CD14-positive monocyte (primary cell): ENCODE measurements around the gene NOTCH4. TPM values are rescaled to one million over a fixed set of nuclear protein-coding genes. Genes with fewer than 3 reads are reported as not detected.

Source experiments
- DNase-seq, 3 donors: peaks; one replicate each; pipeline ENCODE4 v3.0.0-alpha.2; 2011 to 2022
- H2AFZ ChIP-seq: 2 replicates; pipeline ENCODE4 v1.6.0; 2012; ENCODE audit warnings: mild to moderate bottlenecking, low read depth, low read length, inconsistent platforms; ENCODE audit not compliant: insufficient read depth, poor library complexity, severe bottlenecking
- H3K27ac ChIP-seq, 2 donors: 1 replicate in 1 of 2; 2 replicates in 1 of 2; pipeline ENCODE4 v1.5.1; 2012 to 2013; ENCODE audit warnings: low read length in 2 of 2, control low read depth in 1 of 2, inconsistent platforms in 1 of 2, low read depth in 1 of 2, mild to moderate bottlenecking in 1 of 2
- H3K27me3 ChIP-seq, 2 donors: one replicate each; pipeline versions ENCODE4 v1.6.0 to v1.6.1; 2011 to 2013; ENCODE audit warnings: low read length in 2 of 2; ENCODE audit not compliant: control insufficient read depth in 2 of 2, insufficient read depth in 2 of 2
- H3K36me3 ChIP-seq, 2 donors: replicated peaks in 1 of 2; 1 replicate in 1 of 2; 2 replicates in 1 of 2; pipeline versions ENCODE4 v1.5.1 to v1.6.1; 2012 to 2013; ENCODE audit warnings: low read length in 2 of 2, control low read depth in 1 of 2, inconsistent platforms in 1 of 2, mild to moderate bottlenecking in 1 of 2; ENCODE audit not compliant: insufficient read depth in 2 of 2, control insufficient read depth in 1 of 2
- H3K4me1 ChIP-seq, 2 donors: 1 replicate in 1 of 2; 2 replicates in 1 of 2; pipeline versions ENCODE4 v1.5.1 to v1.6.1; 2012 to 2013; ENCODE audit warnings: low read length in 2 of 2, control low read depth in 1 of 2, inconsistent platforms in 1 of 2, mild to moderate bottlenecking in 1 of 2, moderate library complexity in 1 of 2; ENCODE audit not compliant: insufficient read depth in 2 of 2, control insufficient read depth in 1 of 2
- H3K4me2 ChIP-seq: replicated peaks from 2 replicates; pipeline ENCODE3; 2012; ENCODE audit warnings: low read length, moderate library complexity, mild to moderate bottlenecking; ENCODE audit not compliant: poor library complexity, severe bottlenecking; ENCODE audit errors: extremely low read depth
- H3K4me3 ChIP-seq, 3 experiments: fragments of 200-600 bp in 1 of 3; sonication (generic) in 1 of 3; replicated peaks in 1 of 3; 1 replicate in 2 of 3; 2 replicates in 1 of 3; pipeline ENCODE4 v1.5.1; 2011 to 2013; ENCODE audit warnings: low read length in 3 of 3, mild to moderate bottlenecking in 3 of 3, control low read depth in 2 of 3, low read depth in 2 of 3, inconsistent platforms in 1 of 3, moderate library complexity in 1 of 3
- H3K79me2 ChIP-seq: 2 replicates; pipeline ENCODE4 v1.6.0; 2012; ENCODE audit warnings: mild to moderate bottlenecking, control low read depth, inconsistent platforms, low read length, moderate library complexity; ENCODE audit not compliant: insufficient read depth
- H3K9ac ChIP-seq: 2 replicates; pipeline ENCODE4 v1.6.0; 2017; ENCODE audit warnings: low read length, mild to moderate bottlenecking; ENCODE audit not compliant: insufficient read depth, poor library complexity, severe bottlenecking
- H3K9me3 ChIP-seq, 2 donors: replicated peaks in 1 of 2; 1 replicate in 1 of 2; 2 replicates in 1 of 2; pipeline versions ENCODE4 v1.5.1 to v1.6.1; 2012 to 2013; ENCODE audit warnings: low read length in 2 of 2, control low read depth in 1 of 2; ENCODE audit not compliant: control insufficient read depth in 1 of 2, insufficient read depth in 1 of 2
- H4K20me1 ChIP-seq: 2 replicates; pipeline ENCODE4 v1.6.0; 2012; ENCODE audit warnings: mild to moderate bottlenecking, low read length, control low read depth, moderate library complexity; ENCODE audit not compliant: insufficient read depth
- H3K27ac Mint-ChIP-seq, 7 donors: one replicate each; pipeline ENCODE4 v1.8.0; 2020; ENCODE audit warnings: mild to moderate bottlenecking in 7 of 7, mixed read lengths in 7 of 7, moderate library complexity in 6 of 7, inconsistent platforms in 2 of 7
- H3K27me3 Mint-ChIP-seq, 3 donors: one replicate each; pipeline ENCODE4 v1.8.0; 2021 to 2022; ENCODE audit warnings: low read depth in 3 of 3, mild to moderate bottlenecking in 3 of 3, mixed read lengths in 3 of 3, moderate library complexity in 3 of 3, inconsistent platforms in 1 of 3
- H3K36me3 Mint-ChIP-seq, 2 donors: one replicate each; pipeline ENCODE4 v1.8.0; 2020; ENCODE audit warnings: mixed read lengths in 2 of 2, inconsistent platforms in 1 of 2, mild to moderate bottlenecking in 1 of 2
- H3K4me1 Mint-ChIP-seq: one replicate; pipeline ENCODE4 v1.8.0; 2020; ENCODE audit warnings: mild to moderate bottlenecking, mixed read lengths
- H3K4me3 Mint-ChIP-seq, 2 donors: one replicate each; pipeline ENCODE4 v1.8.0; 2020; ENCODE audit warnings: mild to moderate bottlenecking in 2 of 2, mixed read lengths in 2 of 2, moderate library complexity in 1 of 2
- H3K9me3 Mint-ChIP-seq, 7 donors: one replicate each; pipeline ENCODE4 v1.8.0; 2020 to 2022; ENCODE audit warnings: mixed read lengths in 7 of 7, mild to moderate bottlenecking in 6 of 7, moderate library complexity in 6 of 7, inconsistent platforms in 2 of 7
- CTCF ChIP-seq: fragments of 200-600 bp; IDR thresholded peaks from one replicate; pipeline ENCODE4 v1.8.0; 2022; ENCODE audit warnings: antibody characterized with exemption, mild to moderate bottlenecking
- WGBS: methylation state at CpG from one replicate; pipeline ENCODE4 v1.1.5; 2013; ENCODE audit warnings: missing lambda C conversion rate; ENCODE audit not compliant: insufficient coverage; 5-methylcytosine and 5-hydroxymethylcytosine counted together
- intact Hi-C, 2 donors: fragments of 100-400 bp; cut with micrococcal nuclease; formaldehyde crosslinking; loops; one replicate each; pipeline versions ENCODE4 v1.15.0 to v1.15.1; 2023
- polyA plus RNA-seq, 3 donors: library from polyadenylated mRNA; depleted of rRNA in 1 of 3; unstranded in 2 of 3; stranded (reverse) in 1 of 3; fragments of 300-500 nt in 2 of 3; fragments of >200 nt in 1 of 3; fragmentation: Illumina TruSeq in 2 of 3; gene quantifications; 1 replicate in 2 of 3; 2 replicates in 1 of 3; pipeline ENCODE4 v1.2.3, GENCODE V29; 2012 to 2021

The NOTCH4 gene
- polyA plus RNA-seq, 3 donors: 5.2 to 8.1 (median 6.1) TPM

- Histone ChIP-seq H3K4me2 (no peak overlapping the region), H3K27me3 (no peaks in the 10 kb centered on the region), H2AFZ (no peak overlapping the region), H3K36me3 (peaks cover 27 to 32% of the 10 kb centered on the region in 2 donors), H3K9me3 (no peaks in the 10 kb centered on the region), H3K27ac (no peak overlapping the region), H3K4me3 (no peak overlapping the region), H4K20me1 (no peaks in the 10 kb centered on the region), H3K79me2 (no peaks in the 10 kb centered on the region), H3K9ac (no peak overlapping the region), H3K4me1 (no peaks in the 10 kb centered on the region)
- H3K4me3 Mint-ChIP-seq: no peak overlapping the region
- no peak for DNase-seq
- peaks cover 0 to 3% (median 1%) of the 10 kb centered on the region in 3 donors for H3K27me3 Mint-ChIP-seq
- peaks cover 32 to 38% of the 10 kb centered on the region in 2 donors for H3K36me3 Mint-ChIP-seq
- intact Hi-C loops: no loop called here
- H3K27ac Mint-ChIP-seq: peak overlapping the region in 2 of 7 donors; percentile 16 to 42
- whole genome bisulfite sequencing: 97% methylated on average over 24 of the region's 32 CpGs
- H3K4me1 Mint-ChIP-seq: no peaks in the 10 kb centered on the region
- H3K9me3 Mint-ChIP-seq: no peaks in the 10 kb centered on the region
- no peak for TF ChIP-seq CTCF
Measured at GRCh38 chr6:32167154-32167760, 56.6 kb downstream of the NOTCH4 start.

- no peak overlapping the region for H3K4me3 ChIP-seq
- Mint-ChIP-seq H3K36me3 (peaks cover 32 to 38% of the 10 kb centered on the region in 2 donors), H3K9me3 (no peaks in the 10 kb centered on the region), H3K4me1 (no peaks in the 10 kb centered on the region), H3K4me3 (no peak overlapping the region), H3K27ac (peak overlapping the region in 1 of 7 donors; percentile 63), H3K27me3 (peaks cover 0 to 4% (median 1%) of the 10 kb centered on the region in 3 donors)
- no peak for DNase-seq
- no peaks in the 10 kb centered on the region for H3K4me1 ChIP-seq
- no peak overlapping the region for H3K9ac ChIP-seq
- H3K79me2 ChIP-seq: no peaks in the 10 kb centered on the region
- H3K4me2 ChIP-seq: no peak overlapping the region
- H3K9me3 ChIP-seq: no peaks in the 10 kb centered on the region
- no peak for TF ChIP-seq CTCF
- intact Hi-C loops: no loop called here
- H3K27ac ChIP-seq: no peak overlapping the region
- H2AFZ ChIP-seq: no peak overlapping the region
- H3K27me3 ChIP-seq: no peaks in the 10 kb centered on the region
- 95% methylated on average over 21 of the region's 30 CpGs for WGBS
- H3K36me3 ChIP-seq: peaks cover 27 to 32% of the 10 kb centered on the region in 2 donors
- H4K20me1 ChIP-seq: no peaks in the 10 kb centered on the region
Measured at GRCh38 chr6:32166411-32167061, 57.3 kb downstream of the NOTCH4 start.
